BE2C (cell line): ENCODE results near the gene SIRPG.

Experiments
- DNase-seq: peaks from one replicate; pipeline ENCODE4 v3.0.0-alpha.2; 2020
- H3K27me3 ChIP-seq: fragments of 250-450 bp; sonication (Bioruptor Pico); 2 replicates; pipeline ENCODE4 v1.5.1; 2020; ENCODE audit warnings: mild to moderate bottlenecking
- H3K36me3 ChIP-seq: fragments of 250-450 bp; sonication (Bioruptor Pico); 2 replicates; pipeline ENCODE4 v1.5.1; 2020; ENCODE audit warnings: mild to moderate bottlenecking
- H3K4me1 ChIP-seq: fragments of 250-450 bp; sonication (Bioruptor Pico); 2 replicates; pipeline ENCODE4 v1.5.1; 2020
- H3K4me3 ChIP-seq: 2 replicates; pipeline ENCODE4 v1.5.1; 2011; ENCODE audit warnings: low read depth, low read length
- H3K9me3 ChIP-seq: fragments of 250-450 bp; sonication (Bioruptor Pico); 2 replicates; pipeline ENCODE4 v1.5.1; 2020
- TF ChIP-seq, protein P1 (sequence below): IDR thresholded peaks from 2 replicates; pipeline ENCODE4 v1.5.1; 2012; ENCODE audit warnings: mild to moderate bottlenecking, low read depth, low read length

The SIRPG gene

DNA sequence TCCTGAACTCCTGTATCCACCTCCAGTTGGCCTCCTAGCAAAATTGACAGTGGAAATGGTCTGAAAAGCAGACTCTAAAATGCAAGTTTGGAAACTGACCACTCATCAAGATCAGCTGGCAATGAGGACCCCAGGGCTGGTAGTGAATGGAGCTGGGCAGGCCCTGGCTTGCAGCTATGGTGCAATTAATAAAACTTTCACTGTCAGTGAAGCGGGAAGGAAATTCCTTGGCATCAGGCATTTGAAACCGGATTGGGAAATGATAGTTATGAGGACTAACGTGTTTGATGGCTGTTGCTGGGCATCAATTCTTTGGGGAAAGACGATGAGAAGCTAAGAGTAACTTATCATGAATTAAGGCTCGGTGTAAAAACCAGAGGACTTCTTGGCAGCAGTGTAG lies 56.8 kb downstream of the SIRPG start:
- DNase-seq: no peak
- no peaks in the 10 kb centered on the region for H3K4me1 ChIP-seq
- H3K36me3 ChIP-seq: no peaks in the 10 kb centered on the region
- H3K9me3 ChIP-seq: no peaks in the 10 kb centered on the region
- TF ChIP-seq, protein P1, sequence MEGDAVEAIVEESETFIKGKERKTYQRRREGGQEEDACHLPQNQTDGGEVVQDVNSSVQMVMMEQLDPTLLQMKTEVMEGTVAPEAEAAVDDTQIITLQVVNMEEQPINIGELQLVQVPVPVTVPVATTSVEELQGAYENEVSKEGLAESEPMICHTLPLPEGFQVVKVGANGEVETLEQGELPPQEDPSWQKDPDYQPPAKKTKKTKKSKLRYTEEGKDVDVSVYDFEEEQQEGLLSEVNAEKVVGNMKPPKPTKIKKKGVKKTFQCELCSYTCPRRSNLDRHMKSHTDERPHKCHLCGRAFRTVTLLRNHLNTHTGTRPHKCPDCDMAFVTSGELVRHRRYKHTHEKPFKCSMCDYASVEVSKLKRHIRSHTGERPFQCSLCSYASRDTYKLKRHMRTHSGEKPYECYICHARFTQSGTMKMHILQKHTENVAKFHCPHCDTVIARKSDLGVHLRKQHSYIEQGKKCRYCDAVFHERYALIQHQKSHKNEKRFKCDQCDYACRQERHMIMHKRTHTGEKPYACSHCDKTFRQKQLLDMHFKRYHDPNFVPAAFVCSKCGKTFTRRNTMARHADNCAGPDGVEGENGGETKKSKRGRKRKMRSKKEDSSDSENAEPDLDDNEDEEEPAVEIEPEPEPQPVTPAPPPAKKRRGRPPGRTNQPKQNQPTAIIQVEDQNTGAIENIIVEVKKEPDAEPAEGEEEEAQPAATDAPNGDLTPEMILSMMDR: no peak
- H3K4me3 ChIP-seq: no peak overlapping the region
- H3K27me3 ChIP-seq: no peaks in the 10 kb centered on the region

DNA sequence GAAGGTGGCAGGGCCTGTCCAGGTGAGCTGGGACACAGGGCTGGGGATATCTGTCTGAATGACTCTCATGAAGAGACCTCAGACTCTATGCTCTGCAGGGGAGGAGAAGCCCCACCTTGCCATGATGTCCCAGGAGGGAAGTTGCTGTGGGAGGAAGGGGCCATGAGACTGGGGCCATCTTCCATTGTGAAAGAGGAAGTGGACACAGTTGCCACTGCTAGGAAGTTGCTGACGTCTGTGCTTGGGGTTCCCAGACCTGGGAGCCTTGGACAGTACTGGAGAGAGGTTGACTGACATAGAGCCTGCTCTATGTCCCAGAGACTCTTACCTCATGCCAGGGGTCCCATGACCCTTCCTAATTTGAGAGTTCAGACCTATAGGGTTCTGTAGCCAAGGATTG lies 62.2 kb downstream of the SIRPG start:
- H3K4me1 ChIP-seq: no peaks in the 10 kb centered on the region
- H3K36me3 ChIP-seq: no peaks in the 10 kb centered on the region
- DNase-seq: no peak
- H3K27me3 ChIP-seq: no peaks in the 10 kb centered on the region
- TF ChIP-seq, protein P1: no peak
- H3K4me3 ChIP-seq: no peak overlapping the region
- no peaks in the 10 kb centered on the region for H3K9me3 ChIP-seq

DNA sequence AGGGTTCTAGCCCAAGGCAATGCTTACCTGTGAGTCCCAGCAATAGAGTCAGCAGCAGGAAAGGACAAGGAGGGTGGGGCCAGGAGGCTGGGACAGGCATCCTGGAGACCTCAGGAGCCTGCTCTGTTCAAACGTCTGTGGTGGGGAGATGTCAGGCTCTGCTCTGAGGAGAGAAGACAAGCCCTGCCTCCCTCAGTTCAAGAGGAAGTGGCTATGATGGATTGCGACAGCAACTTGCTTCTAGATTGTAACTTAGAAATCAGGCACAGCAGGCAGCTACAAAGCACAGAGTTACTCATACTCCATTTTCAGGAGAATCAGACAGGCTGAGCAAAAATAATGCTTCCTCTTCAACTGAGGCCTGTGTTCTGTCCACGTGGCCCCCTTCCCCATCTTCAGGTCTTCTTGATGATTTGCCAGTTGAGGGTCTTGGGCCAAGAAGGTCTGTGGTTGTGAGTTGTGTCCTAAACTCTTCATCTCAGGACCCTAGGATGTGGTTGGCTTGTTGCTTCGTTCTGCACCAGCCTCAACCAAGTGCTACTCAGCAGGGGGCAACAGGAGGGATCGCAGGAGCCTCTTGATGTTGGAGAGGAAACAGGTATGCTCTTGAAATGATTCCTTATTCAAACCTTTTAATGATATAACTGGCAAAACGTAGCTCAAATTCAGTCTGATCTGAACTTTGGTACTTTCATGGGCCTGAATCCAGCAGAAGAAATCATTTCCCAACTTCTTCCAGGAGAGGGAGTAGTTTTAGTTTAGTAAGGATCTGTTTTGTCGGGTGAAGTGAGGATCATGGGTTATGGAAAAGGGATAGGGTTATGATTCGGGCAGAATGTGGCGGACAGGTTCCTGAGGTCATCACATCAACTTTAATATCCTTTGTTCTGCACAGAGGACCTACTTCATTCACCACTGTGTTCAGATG lies 68.8 kb downstream of the SIRPG start:
- no peaks in the 10 kb centered on the region for H3K36me3 ChIP-seq
- H3K4me1 ChIP-seq: no peaks in the 10 kb centered on the region
- H3K9me3 ChIP-seq: no peaks in the 10 kb centered on the region
- no peak for DNase-seq
- H3K27me3 ChIP-seq: no peaks in the 10 kb centered on the region
- TF ChIP-seq, protein P1: no peak
- H3K4me3 ChIP-seq: no peak overlapping the region

DNA sequence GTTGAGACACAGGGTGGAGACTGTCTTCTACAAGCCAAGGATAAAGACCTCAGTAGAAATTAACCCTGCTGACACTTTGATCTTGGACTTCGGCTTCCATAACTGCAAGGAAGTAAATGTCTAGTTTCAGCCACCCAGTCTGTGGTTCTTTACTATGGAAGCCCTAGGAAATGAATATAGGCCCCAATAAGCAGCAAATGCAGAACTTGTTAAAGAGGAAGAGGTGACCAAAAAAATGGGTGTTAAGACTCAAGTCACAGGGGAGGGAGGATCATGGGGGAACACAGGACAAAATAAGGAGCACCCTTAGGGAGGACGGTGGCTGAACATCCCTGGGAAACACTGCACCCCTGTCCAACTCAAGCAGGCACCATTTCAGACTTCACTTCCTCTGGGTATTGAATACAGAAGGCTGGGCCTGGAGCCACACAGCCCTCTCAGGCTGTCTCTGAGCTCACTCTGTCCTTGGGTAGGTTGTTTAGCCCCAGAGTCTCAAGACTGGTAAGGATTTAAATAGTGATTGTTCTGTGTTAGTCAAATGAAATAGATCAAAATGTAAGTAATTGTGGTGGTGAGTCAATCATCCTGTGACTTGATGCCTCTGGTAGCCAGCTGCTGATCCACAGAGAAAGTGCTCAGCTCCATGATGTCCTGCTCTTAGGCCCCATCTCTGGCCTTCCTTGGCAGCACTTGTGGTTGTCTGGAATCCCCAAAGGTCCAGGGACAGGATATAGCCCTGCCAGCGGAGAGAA lies 69.6 kb downstream of the SIRPG start:
- no peaks in the 10 kb centered on the region for H3K36me3 ChIP-seq
- no peak for DNase-seq
- H3K9me3 ChIP-seq: no peaks in the 10 kb centered on the region
- no peaks in the 10 kb centered on the region for H3K4me1 ChIP-seq
- no peak overlapping the region for H3K4me3 ChIP-seq
- no peaks in the 10 kb centered on the region for H3K27me3 ChIP-seq
- TF ChIP-seq, protein P1: no peak

DNA sequence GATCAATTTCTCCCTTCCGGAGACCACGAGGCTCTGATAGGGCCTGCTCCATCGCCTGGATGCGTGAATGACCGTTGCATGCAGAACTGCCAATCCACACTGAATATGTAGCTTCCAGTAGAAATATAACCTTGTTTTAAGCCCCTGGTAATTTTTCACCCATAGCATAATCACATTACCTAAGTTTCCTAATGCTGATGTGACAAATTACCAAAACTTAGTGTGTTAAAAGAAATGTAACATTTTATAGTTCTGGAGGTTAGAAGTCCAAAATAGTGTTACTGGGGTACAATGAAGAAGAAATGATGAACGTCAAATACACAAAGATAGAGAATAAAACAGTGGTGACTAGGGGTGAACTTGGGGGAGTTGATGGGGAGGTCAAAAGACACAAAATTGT lies 78.1 kb downstream of the SIRPG start:
- Histone ChIP-seq H3K36me3 (no peaks in the 10 kb centered on the region), H3K4me3 (no peak overlapping the region), H3K27me3 (no peaks in the 10 kb centered on the region), H3K9me3 (no peaks in the 10 kb centered on the region), H3K4me1 (no peaks in the 10 kb centered on the region)
- DNase-seq: no peak
- TF ChIP-seq, protein P1: no peak
